GM23338 (cell line): ENCODE results near the gene APOLD1.
"Not testable (repeated sequence)": the region's sequence is repeated elsewhere in the genome, so short reads cannot be mapped to it uniquely, and the experiment has no call there.

ENCODE experiments used
- EZH2 ChIP-seq: fragments of 200-600 bp; sonication (generic); IDR thresholded peaks from one replicate; pipeline ENCODE4 v1.8.0; 2017; ENCODE audit warnings: antibody characterized with exemption, mild to moderate bottlenecking, low read depth; ENCODE audit not compliant: unreplicated experiment
- POLR2AphosphoS5 ChIP-seq: IDR thresholded peaks from 2 replicates; pipeline ENCODE4 v1.6.1; 2016; ENCODE audit warnings: antibody characterized with exemption, low read depth
- REST ChIP-seq: IDR thresholded peaks from one replicate; pipeline ENCODE4 v1.6.1; 2018; ENCODE audit warnings: antibody characterized with exemption; ENCODE audit not compliant: unreplicated experiment
- TF ChIP-seq, protein P1 (sequence below), 2 experiments: fragments of 200-600 bp in 1 of 2; sonication (generic) in 1 of 2; conservative IDR thresholded peaks; 2 replicates each; pipeline versions ENCODE4 v1.5.1 to v1.6.1; 2016 to 2017; ENCODE audit warnings: antibody characterized with exemption in 2 of 2, low read depth in 2 of 2, mild to moderate bottlenecking in 2 of 2, moderate library complexity in 1 of 2

GRCh38 chr12:12807517-12807903 is 22.1 kb downstream of the APOLD1 start:
- TF ChIP-seq, protein P1, sequence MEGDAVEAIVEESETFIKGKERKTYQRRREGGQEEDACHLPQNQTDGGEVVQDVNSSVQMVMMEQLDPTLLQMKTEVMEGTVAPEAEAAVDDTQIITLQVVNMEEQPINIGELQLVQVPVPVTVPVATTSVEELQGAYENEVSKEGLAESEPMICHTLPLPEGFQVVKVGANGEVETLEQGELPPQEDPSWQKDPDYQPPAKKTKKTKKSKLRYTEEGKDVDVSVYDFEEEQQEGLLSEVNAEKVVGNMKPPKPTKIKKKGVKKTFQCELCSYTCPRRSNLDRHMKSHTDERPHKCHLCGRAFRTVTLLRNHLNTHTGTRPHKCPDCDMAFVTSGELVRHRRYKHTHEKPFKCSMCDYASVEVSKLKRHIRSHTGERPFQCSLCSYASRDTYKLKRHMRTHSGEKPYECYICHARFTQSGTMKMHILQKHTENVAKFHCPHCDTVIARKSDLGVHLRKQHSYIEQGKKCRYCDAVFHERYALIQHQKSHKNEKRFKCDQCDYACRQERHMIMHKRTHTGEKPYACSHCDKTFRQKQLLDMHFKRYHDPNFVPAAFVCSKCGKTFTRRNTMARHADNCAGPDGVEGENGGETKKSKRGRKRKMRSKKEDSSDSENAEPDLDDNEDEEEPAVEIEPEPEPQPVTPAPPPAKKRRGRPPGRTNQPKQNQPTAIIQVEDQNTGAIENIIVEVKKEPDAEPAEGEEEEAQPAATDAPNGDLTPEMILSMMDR (conservative IDR thresholded peaks at IDR 0.05; ENCODE audit: low read depth in 2 of 2), result not testable (repeated sequence)
- not testable (repeated sequence) for TF ChIP-seq REST, EZH2, POLR2AphosphoS5
